Caco-2 (cell line): ENCODE data around the gene NIT2. TPM values are rescaled to one million over a fixed set of nuclear protein-coding genes. Genes with fewer than 3 reads are reported as not detected.

Source experiments
- BruUV-seq: library from RNA; stranded (reverse); fragments of 400-500 nt; replicated peaks from 2 replicates; lab custom pipeline; 2021; lab: Mats Ljungman, UMichigan
- CTCF ChIA-PET: fragments of 300-600 bp; sonication (Branson Sonifier 250); formaldehyde crosslinking; loops from one replicate; lab custom pipeline; 2022; ENCODE audit warnings: antibody characterized with exemption; lab: Charles Lee
- POLR2A ChIA-PET: fragments of 300-600 bp; sonication (Branson Sonifier 250); formaldehyde crosslinking; loops from one replicate; lab custom pipeline; 2022; ENCODE audit warnings: antibody characterized with exemption; lab: Charles Lee
- DNase-seq, 2 experiments: peaks; one replicate each; pipeline versions ENCODE4 v3.0.0 to v3.0.0-alpha.2; 2020 to 2022
- H3K27me3 ChIP-seq: replicated peaks from 2 replicates; pipeline ENCODE4 v1.6.0; 2011; ENCODE audit warnings: low read length; ENCODE audit not compliant: control insufficient read depth, insufficient read depth
- H3K36me3 ChIP-seq: 2 replicates; pipeline ENCODE4 v1.5.1; 2011; ENCODE audit warnings: low read length; ENCODE audit not compliant: control insufficient read depth, insufficient read depth
- H3K4me1 ChIP-seq: fragments of 250-450 bp; sonication (Bioruptor Pico); 2 replicates; pipeline ENCODE4 v1.5.1; 2020; ENCODE audit warnings: mild to moderate bottlenecking
- H3K4me3 ChIP-seq: 2 replicates; pipeline ENCODE4 v1.5.1; 2011; ENCODE audit warnings: low read depth, mild to moderate bottlenecking, control low read depth, low read length
- H3K9me3 ChIP-seq: fragments of 250-450 bp; sonication (Bioruptor Pico); 2 replicates; pipeline ENCODE4 v1.5.1; 2020; ENCODE audit warnings: mild to moderate bottlenecking, moderate library complexity
- H3K27ac Mint-ChIP-seq: one replicate; pipeline ENCODE4 v1.8.0; 2022; ENCODE audit warnings: mixed read lengths; ENCODE audit not compliant: unreplicated experiment
- H3K27me3 Mint-ChIP-seq: one replicate; pipeline ENCODE4 v1.8.0; 2022; ENCODE audit warnings: mixed read lengths; ENCODE audit not compliant: insufficient read depth, unreplicated experiment
- H3K36me3 Mint-ChIP-seq: one replicate; pipeline ENCODE4 v1.8.0; 2022; ENCODE audit warnings: mild to moderate bottlenecking, mixed read lengths; ENCODE audit not compliant: insufficient read depth, unreplicated experiment
- H3K4me1 Mint-ChIP-seq: one replicate; pipeline ENCODE4 v1.8.0; 2022; ENCODE audit warnings: low read depth, mixed read lengths; ENCODE audit not compliant: unreplicated experiment
- H3K4me3 Mint-ChIP-seq: one replicate; pipeline ENCODE4 v1.8.0; 2022; ENCODE audit warnings: mild to moderate bottlenecking, moderate library complexity, mixed read lengths; ENCODE audit not compliant: unreplicated experiment
- H3K9me3 Mint-ChIP-seq: one replicate; pipeline ENCODE4 v1.8.0; 2022; ENCODE audit warnings: mixed read lengths; ENCODE audit not compliant: unreplicated experiment
- CTCF ChIP-seq, 2 experiments: fragments of 200-600 bp in 1 of 2; IDR thresholded peaks; 1 replicate in 1 of 2; 2 replicates in 1 of 2; pipeline versions ENCODE4 v1.5.1 to v1.8.0; 2011 to 2022; ENCODE audit warnings: antibody characterized with exemption in 1 of 2, control low read depth in 1 of 2, inconsistent platforms in 1 of 2, low read depth in 1 of 2, low read length in 1 of 2, mild to moderate bottlenecking in 1 of 2, moderate library complexity in 1 of 2; ENCODE audit not compliant: insufficient read depth in 1 of 2, severe bottlenecking in 1 of 2, unreplicated experiment in 1 of 2
- intact Hi-C: fragments of 100-400 bp; cut with micrococcal nuclease; formaldehyde crosslinking; loops from one replicate; pipeline ENCODE4 v1.10.0; 2022; ENCODE audit not compliant: unreplicated experiment
- total RNA-seq: library from RNA; stranded (reverse); gene quantifications from 2 replicates; pipeline ENCODE4 v1.2.3, GENCODE V29; 2022

The NIT2 gene
- total RNA-seq, 1 experiment from 2014 or later, result 64.1 TPM

- Mint-ChIP-seq H3K4me3 (no peak overlapping the region), H3K36me3 (peaks cover 54% of the 10 kb centered on the region), H3K27ac (no peak overlapping the region), H3K27me3 (no peaks in the 10 kb centered on the region), H3K9me3 (peaks cover 6% of the 10 kb centered on the region), H3K4me1 (no peaks in the 10 kb centered on the region)
- no peak for TF ChIP-seq CTCF (IDR thresholded peaks at IDR 0.05; ENCODE audit: insufficient read depth in 1 of 2, low read depth in 1 of 2, low read length in 1 of 2, severe bottlenecking in 1 of 2, unreplicated experiment in 1 of 2)
- ChIA-PET POLR2A (no interaction called here), CTCF (no interaction called here)
- Histone ChIP-seq H3K36me3 (peaks cover 5% of the 10 kb centered on the region; the same call in 1 of the 2 replicates), H3K27me3 (no peaks in the 10 kb centered on the region), H3K4me1 (no peaks in the 10 kb centered on the region), H3K4me3 (no peak overlapping the region), H3K9me3 (no peaks in the 10 kb centered on the region)
- intact Hi-C loops, result no loop called here
- no TSS peak for BruUV-seq
- no peak for DNase-seq
Measured at GRCh38 chr3:100354850-100355249, 20.3 kb downstream of the NIT2 start.

GRCh38 chr3:100358413-100358812 is 23.9 kb downstream of the NIT2 start:
- ChIA-PET POLR2A (no interaction called here), CTCF (no interaction called here)
- no TSS peak for BruUV-seq
- no peak for TF ChIP-seq CTCF (IDR thresholded peaks at IDR 0.05; ENCODE audit: insufficient read depth in 1 of 2, low read depth in 1 of 2, low read length in 1 of 2, severe bottlenecking in 1 of 2, unreplicated experiment in 1 of 2)
- H3K4me3 ChIP-seq, result no peak overlapping the region
- no peaks in the 10 kb centered on the region; the same call in 1 of the 2 replicates for H3K4me1 ChIP-seq
- no peak for DNase-seq
- Mint-ChIP-seq H3K9me3 (no peaks in the 10 kb centered on the region), H3K4me3 (no peak overlapping the region), H3K27me3 (no peaks in the 10 kb centered on the region), H3K4me1 (no peaks in the 10 kb centered on the region), H3K27ac (no peak overlapping the region), H3K36me3 (peaks cover 53% of the 10 kb centered on the region)
- intact Hi-C loops, result loop anchor here (2.0 kb wide), 1 partner anchor 24 kb away; the partner anchor contains the start of gene NIT2
- H3K36me3 ChIP-seq, result peaks cover 6% of the 10 kb centered on the region; the same call in 1 of the 2 replicates
- H3K9me3 ChIP-seq, result no peaks in the 10 kb centered on the region
- no peaks in the 10 kb centered on the region for H3K27me3 ChIP-seq

- no peak overlapping the region for H3K4me3 ChIP-seq
- intact Hi-C loops, result loop anchor here (2.0 kb wide), 1 partner anchor 24 kb away; the partner anchor contains the start of gene NIT2
- Mint-ChIP-seq H3K4me1 (no peaks in the 10 kb centered on the region), H3K27me3 (no peaks in the 10 kb centered on the region), H3K9me3 (no peaks in the 10 kb centered on the region), H3K36me3 (peaks cover 53% of the 10 kb centered on the region), H3K27ac (no peak overlapping the region), H3K4me3 (no peak overlapping the region)
- no peaks in the 10 kb centered on the region; the same call in 1 of the 2 replicates for H3K4me1 ChIP-seq
- POLR2A ChIA-PET, result no interaction called here
- no peaks in the 10 kb centered on the region for H3K27me3 ChIP-seq
- H3K9me3 ChIP-seq, result no peaks in the 10 kb centered on the region
- DNase-seq, result no peak
- CTCF ChIA-PET, result no interaction called here
- TF ChIP-seq CTCF (IDR thresholded peaks at IDR 0.05; ENCODE audit: insufficient read depth in 1 of 2, low read depth in 1 of 2, low read length in 1 of 2, severe bottlenecking in 1 of 2, unreplicated experiment in 1 of 2), result no peak
- peaks cover 3% of the 10 kb centered on the region; the same call in 1 of the 2 replicates for H3K36me3 ChIP-seq
- no TSS peak for BruUV-seq
Measured at GRCh38 chr3:100359035-100359434, 24.5 kb downstream of the NIT2 start.
